Mucosa of descending colon (tissue), 3 donors: ENCODE results near the gene DLK1. TPM values are rescaled to one million over a fixed set of nuclear protein-coding genes. Genes with fewer than 3 reads are reported as not detected.

ENCODE experiments used
- ATAC-seq: fragments of 200-7000 bp; cut with Tn5 transposase; one replicate; pipeline ENCODE4 v1.9.1; 2020; ENCODE audit warnings: mild to moderate bottlenecking, moderate library complexity
- DNase-seq, 3 donors: peaks; one replicate each; pipeline ENCODE4 v3.0.0-alpha.2; 2020
- H3K36me3 ChIP-seq: fragments of 200-600 bp; one replicate; pipeline ENCODE4 v1.8.0; 2021; ENCODE audit warnings: low read depth, mild to moderate bottlenecking
- H3K4me1 ChIP-seq: fragments of 200-600 bp; one replicate; pipeline ENCODE4 v1.8.0; 2021; ENCODE audit warnings: low read depth, mild to moderate bottlenecking
- H3K4me3 ChIP-seq: fragments of 200-600 bp; one replicate; pipeline ENCODE4 v1.8.0; 2021; ENCODE audit warnings: mild to moderate bottlenecking
- H3K9me3 ChIP-seq: fragments of 200-600 bp; one replicate; pipeline ENCODE4 v1.8.0; 2021; ENCODE audit warnings: mild to moderate bottlenecking
- intact Hi-C, 2 donors: fragments of 100-400 bp; cut with DNase I in 1 of 2; cut with micrococcal nuclease in 1 of 2; formaldehyde crosslinking; loops; one replicate each; pipeline versions ENCODE4 v1.11.0 to v1.11.1; 2022; cut with DNase I, micrococcal nuclease
- total RNA-seq, 3 donors: library from RNA; stranded (reverse); fragmentation: NEBNext Ultra II Directional in 2 of 3; extraction: Animal tissue kit (Norgen Biotek cat#: 25700) in 2 of 3; gene quantifications; one replicate each; pipeline versions ENCODE4 v1.2.1 to v1.2.4, GENCODE V29; 2021 to 2023
- TF ChIP-seq, protein P1 (sequence below): fragments of 200-600 bp; IDR thresholded peaks from one replicate; pipeline ENCODE4 v1.8.0; 2022; ENCODE audit warnings: antibody characterized with exemption, mild to moderate bottlenecking
- donor health status: DM: no; HTN: no; CAD: no; lungs with moderate emphysema.
- donor health status: DM: no; HTN: no; CAD: no.
- donor health status: DM: no; HTN: yes; CAD: no.

Gene DLK1
- total RNA-seq, 3 donors from 2014 or later = 1.9 TPM; not detected in 2

DNA sequence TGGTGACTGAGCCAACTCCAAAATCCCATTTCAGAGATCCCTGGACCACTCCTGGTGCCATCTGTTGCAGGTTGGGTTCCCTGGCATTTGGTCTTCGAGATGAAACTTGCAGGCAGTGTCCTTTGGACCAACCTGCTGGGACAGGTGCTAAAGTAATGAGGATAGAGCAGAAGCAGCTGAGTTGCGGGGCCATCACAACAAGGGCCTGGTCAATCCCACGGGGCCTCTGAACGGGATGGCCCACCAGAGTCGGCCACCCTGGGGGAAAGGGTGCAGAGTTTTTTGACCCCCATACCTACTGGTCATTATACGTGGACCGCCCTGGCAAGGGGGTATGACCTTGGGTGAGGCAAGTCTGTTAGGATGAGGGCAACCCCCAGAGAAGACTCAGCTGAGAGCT is 39.3 kb downstream of the DLK1 start:
- Histone ChIP-seq H3K36me3 (no peaks in the 10 kb centered on the region), H3K4me3 (no peak overlapping the region), H3K4me1 (no peaks in the 10 kb centered on the region), H3K9me3 (no peaks in the 10 kb centered on the region)
- TF ChIP-seq, protein P1, sequence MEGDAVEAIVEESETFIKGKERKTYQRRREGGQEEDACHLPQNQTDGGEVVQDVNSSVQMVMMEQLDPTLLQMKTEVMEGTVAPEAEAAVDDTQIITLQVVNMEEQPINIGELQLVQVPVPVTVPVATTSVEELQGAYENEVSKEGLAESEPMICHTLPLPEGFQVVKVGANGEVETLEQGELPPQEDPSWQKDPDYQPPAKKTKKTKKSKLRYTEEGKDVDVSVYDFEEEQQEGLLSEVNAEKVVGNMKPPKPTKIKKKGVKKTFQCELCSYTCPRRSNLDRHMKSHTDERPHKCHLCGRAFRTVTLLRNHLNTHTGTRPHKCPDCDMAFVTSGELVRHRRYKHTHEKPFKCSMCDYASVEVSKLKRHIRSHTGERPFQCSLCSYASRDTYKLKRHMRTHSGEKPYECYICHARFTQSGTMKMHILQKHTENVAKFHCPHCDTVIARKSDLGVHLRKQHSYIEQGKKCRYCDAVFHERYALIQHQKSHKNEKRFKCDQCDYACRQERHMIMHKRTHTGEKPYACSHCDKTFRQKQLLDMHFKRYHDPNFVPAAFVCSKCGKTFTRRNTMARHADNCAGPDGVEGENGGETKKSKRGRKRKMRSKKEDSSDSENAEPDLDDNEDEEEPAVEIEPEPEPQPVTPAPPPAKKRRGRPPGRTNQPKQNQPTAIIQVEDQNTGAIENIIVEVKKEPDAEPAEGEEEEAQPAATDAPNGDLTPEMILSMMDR = no peak
- ATAC-seq (no peak), DNase-seq (no peak)
- intact Hi-C loops = no loop called here

DNA sequence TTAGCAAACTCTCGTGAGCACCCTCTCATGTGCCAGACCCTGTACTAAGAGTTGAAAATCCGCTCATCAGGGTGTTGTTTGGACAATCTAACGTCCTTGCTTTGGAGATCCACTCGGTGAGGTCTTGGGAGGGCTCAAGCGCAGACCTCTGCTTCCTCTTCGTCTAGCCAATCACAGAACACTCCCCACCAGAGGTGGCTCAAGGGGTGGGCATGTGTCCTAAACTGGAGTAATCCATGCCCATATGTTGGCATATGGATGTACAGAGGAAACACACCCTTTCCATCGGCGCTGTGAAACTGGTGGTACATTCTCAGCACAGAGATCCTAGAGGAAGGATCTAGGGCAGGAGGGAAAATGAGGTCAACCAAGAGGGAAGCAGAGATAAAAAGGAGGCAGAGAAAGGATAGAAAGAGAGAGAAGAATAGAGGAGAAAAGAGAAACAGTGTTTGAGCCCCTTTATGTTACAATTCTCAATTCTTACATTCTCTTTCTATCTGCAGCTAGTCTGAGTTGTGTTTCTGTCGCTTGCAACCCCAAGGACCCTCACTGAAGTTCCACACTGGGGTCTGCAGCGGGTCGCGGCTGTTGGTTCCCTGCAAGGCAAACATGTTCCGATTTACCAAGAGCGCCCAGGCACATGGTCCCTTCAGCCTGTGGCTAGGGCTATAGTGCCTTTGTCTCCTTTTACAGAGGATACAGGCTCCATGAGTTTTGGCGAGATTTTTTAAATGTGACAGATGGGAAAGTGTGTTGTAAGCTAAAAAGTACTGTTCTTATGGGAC is 40.5 kb downstream of the DLK1 start:
- intact Hi-C loops = no loop called here
- no peaks in the 10 kb centered on the region for H3K4me1 ChIP-seq
- no peak overlapping the region for H3K4me3 ChIP-seq
- no peaks in the 10 kb centered on the region for H3K9me3 ChIP-seq
- TF ChIP-seq, protein P1 = no peak
- DNase-seq (no peak), ATAC-seq (no peak)
- H3K36me3 ChIP-seq = no peaks in the 10 kb centered on the region

DNA sequence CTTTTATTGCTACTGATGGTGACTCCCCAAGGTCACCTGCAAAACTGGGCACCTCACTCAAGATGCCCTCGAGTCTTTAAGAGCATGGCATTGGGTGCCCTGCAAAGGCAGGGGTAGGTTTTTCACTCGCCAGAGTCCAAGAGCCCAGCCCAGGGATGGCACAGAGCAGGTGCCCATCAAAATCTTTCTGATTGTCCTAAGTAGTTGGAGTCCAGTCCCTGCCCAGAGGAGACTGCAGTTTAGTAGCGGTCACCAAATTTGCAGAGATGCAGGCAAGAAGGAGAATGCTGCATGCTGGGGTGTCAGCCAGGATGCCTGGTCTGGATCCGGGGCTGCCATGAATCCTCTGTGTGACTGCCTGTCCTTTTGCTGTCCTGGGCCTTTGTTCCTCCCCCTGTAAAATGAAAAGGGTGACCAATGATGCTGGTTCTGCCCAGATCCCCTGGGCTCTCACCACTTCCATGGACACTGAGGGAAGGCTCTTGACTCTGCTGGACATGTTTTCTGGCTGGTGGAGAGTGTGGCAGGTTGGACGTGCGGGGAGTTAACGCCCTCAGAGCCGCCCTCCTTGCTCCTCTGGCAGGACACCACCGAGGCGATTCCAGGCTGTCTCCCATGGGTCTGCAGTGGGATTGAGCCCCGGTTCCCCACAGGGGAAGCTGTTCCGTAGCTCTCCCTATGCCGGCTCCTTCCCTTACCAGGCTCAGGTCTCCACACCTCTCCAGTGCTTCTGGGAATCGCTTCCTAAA is 41.3 kb downstream of the DLK1 start:
- TF ChIP-seq, protein P1 = no peak
- H3K4me3 ChIP-seq = no peak overlapping the region
- DNase-seq = no peak
- no peaks in the 10 kb centered on the region for H3K9me3 ChIP-seq
- H3K36me3 ChIP-seq = no peaks in the 10 kb centered on the region
- no peak for ATAC-seq
- no peaks in the 10 kb centered on the region for H3K4me1 ChIP-seq
- intact Hi-C loops = no loop called here

DNA sequence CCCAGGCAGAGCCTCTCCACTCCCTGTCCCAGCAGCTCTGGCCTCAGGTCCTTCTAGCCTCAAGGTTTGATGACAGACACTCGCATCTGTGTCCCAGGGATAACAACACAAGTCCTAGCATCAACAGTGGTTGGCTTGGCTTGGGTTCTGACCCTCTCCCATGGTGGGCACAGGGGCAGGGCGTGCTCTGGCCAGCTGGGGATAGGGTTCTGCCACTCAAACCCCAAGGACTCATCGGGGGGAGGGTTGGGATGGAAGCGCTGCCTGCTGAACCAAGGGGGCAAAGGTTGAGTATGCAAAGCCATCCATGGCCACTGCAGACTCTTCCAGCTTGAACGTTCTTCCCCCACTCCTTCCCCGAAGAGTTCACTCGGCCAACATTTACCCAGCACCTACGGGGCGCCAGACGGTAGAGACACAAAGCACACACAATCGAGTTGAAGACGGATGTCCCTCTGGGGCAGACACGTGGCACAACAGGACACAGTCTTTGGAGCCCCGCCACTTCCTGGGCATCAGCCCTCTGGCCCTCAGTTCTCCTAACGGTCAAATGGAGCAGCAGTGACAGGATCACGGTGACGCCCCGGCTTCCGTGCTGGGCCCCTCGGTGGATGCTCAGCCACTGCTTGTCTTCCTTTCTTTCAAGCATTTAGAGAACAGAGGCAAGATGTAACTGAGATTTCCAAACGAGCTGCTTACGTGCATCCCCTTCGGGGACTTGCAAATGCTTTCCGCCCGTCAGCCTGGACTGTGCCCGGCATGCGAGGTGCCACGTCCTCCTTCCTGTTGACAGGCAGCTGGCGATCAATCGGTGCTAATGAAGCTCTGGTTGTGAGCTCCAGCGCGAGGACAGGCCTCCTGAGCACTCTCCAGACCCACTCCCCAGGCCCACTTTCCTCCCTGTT is 42.6 kb downstream of the DLK1 start:
- no peak overlapping the region for H3K4me3 ChIP-seq
- TF ChIP-seq, protein P1 = no peak
- no peaks in the 10 kb centered on the region for H3K36me3 ChIP-seq
- no peaks in the 10 kb centered on the region for H3K4me1 ChIP-seq
- intact Hi-C loops = no loop called here
- ATAC-seq (no peak), DNase-seq (no peak)
- no peaks in the 10 kb centered on the region for H3K9me3 ChIP-seq

DNA sequence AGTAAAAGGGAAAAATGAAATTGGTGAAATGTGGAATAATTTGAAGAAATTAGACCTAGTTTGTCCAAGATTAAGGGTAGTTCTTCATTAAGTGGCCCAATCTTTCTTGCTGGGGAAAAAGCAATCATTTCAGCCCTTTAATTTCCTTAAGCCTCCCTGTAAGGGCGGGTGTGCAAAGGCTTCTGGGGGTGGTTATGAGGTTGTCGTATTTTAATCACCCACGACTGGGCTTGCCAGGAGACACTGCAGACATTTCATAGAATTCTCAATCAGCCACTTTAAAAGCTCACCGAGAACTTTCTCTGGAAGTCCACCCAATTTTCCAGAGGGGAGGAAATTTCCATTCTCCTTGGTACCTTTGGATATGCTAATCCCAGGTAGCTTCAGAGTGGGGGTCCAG is 43.4 kb downstream of the DLK1 start:
- ATAC-seq (no peak), DNase-seq (no peak)
- no peaks in the 10 kb centered on the region for H3K4me1 ChIP-seq
- H3K4me3 ChIP-seq = no peak overlapping the region
- intact Hi-C loops = no loop called here
- TF ChIP-seq, protein P1 = no peak
- H3K9me3 ChIP-seq = no peaks in the 10 kb centered on the region
- no peaks in the 10 kb centered on the region for H3K36me3 ChIP-seq
